ENCODE measurements around the gene PTGES2. TPM values are rescaled to one million over a fixed set of nuclear protein-coding genes. Genes with fewer than 3 reads are reported as not detected.
"Not testable (repeated sequence)": the region's sequence is repeated elsewhere in the genome, so short reads cannot be mapped to it uniquely, and the experiment has no call there.

The PTGES2 gene
- total and polyA plus RNA-seq, 8 donors, result 47.2 to 570 (median 74.9) TPM

DNA sequence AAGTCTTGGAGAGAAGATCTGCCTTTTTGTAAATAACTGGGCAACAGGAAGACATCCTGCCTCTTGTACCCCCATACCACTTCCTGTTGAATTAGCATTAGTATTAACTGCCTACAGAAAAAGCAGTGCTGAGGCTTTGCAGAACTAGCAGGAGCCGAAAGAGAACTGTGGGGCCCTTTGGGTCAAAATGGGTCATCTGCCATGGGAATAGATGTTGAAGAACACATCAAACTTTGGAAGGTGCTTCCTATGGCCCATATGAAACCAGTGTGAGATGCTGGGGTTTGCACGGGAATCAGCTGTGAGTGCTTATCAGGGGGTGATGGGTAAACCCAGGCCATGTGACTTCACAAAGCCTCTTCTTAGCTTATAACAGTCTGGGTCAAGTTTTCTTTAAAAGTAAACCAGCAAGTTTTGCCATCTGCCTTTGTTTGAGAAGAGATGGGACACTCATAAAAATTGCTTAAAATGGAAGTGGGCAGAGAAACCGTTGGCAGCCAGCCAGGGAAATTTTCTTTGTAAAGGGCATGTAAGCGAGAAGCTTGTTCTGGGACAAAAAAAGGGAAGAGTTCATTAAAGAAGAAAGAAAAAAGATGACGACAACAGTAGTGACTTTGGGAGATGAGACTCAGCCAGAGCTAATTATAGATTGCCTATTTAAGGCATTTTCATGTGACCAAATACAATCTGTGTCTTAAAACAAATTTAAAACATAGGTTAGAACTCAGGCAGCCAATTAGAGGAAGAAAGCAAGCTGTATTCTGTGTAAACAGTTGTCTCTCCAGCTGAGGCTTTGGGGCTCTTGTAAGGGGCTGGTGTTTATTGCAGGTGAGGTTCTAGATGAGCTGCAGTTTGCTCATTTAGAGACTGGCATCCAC, 55.1 kb downstream of the PTGES2 start:
- WGBS, 5 donors, result 7 to 17% (median 13%) methylated on average over 5 of the region's 5 CpGs
- Histone ChIP-seq H3K27ac (peak overlapping the region; percentile 71 to 95 (median 84)), H3K36me3 (no peaks in the 10 kb centered on the region), H3K4me3 (no peak overlapping the region), H3K27me3 (no peaks in the 10 kb centered on the region), H3K4me1 (peaks cover 28 to 67% (median 56%) of the 10 kb centered on the region in 4 donors), H3K9me3 (no peaks in the 10 kb centered on the region)
- intact Hi-C loops (cut with DNase I; ENCODE audit: low total_unique reads), result no loop called here
- peak; percentile 76 to 89 for DNase-seq
- TF ChIP-seq, protein P1, sequence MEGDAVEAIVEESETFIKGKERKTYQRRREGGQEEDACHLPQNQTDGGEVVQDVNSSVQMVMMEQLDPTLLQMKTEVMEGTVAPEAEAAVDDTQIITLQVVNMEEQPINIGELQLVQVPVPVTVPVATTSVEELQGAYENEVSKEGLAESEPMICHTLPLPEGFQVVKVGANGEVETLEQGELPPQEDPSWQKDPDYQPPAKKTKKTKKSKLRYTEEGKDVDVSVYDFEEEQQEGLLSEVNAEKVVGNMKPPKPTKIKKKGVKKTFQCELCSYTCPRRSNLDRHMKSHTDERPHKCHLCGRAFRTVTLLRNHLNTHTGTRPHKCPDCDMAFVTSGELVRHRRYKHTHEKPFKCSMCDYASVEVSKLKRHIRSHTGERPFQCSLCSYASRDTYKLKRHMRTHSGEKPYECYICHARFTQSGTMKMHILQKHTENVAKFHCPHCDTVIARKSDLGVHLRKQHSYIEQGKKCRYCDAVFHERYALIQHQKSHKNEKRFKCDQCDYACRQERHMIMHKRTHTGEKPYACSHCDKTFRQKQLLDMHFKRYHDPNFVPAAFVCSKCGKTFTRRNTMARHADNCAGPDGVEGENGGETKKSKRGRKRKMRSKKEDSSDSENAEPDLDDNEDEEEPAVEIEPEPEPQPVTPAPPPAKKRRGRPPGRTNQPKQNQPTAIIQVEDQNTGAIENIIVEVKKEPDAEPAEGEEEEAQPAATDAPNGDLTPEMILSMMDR (IDR thresholded peaks at IDR 0.05), result no peak
- peak in 1 of 3 donors; percentile 6 for TF ChIP-seq POLR2AphosphoS5 (IDR thresholded peaks at IDR 0.05)

DNA sequence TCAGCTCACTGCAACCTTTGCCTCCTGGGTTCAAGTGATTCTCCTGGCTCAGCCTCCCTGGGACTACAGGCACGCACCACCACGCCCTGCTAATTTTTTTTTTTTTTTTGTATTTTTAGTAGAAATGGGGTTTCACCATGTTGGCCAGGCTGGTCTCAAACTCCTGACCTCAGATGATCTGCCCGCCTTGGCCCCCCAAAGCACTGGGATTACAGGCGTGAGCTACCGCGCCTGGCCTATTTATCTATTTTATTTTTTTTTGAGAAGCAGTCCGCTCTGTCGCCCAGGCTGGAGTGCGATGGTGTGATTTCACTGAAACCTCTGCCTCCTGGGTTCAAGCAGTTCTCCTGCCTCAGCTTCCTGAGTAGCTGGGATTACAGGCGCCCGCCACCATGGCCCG, 56.1 kb downstream of the PTGES2 start:
- 86 to 91% (median 88%) methylated on average over 12 of the region's 12 CpGs for WGBS, 5 donors
- H3K36me3 ChIP-seq; H3K27me3 ChIP-seq; DNase-seq; intact Hi-C loops (cut with DNase I; ENCODE audit: low total_unique reads); H3K9me3 ChIP-seq; H3K4me3 ChIP-seq: not testable (repeated sequence)
- H3K4me1 ChIP-seq, result peaks cover 32 to 70% (median 60%) of the 10 kb centered on the region in 4 donors
- H3K27ac ChIP-seq, result peak overlapping the region in 4 of 5 donors; percentile 78 to 95 (median 86)

DNA sequence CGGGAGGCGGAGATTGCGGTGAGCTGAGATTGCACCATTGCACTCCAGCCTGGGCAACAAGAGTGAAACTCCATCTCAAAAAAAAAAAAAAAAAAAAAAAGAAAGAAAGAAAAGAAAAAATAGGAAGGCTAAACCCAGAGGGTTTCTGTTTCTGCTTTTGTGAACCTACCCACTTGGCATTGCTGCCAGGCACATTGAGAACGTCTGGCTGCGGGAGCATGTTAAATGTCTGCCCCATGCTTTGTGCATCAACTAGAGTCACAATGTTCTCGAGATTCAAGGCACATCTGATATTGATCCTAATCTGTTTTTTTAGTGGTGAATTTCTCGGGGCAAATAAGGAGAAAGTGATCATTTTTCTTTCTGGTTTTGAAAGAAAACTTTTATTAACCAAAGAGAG, 56.7 kb downstream of the PTGES2 start:
- Histone ChIP-seq H3K27ac (peak overlapping the region in 4 of 5 donors; percentile 78 to 95 (median 86)), H3K9me3 (no peaks in the 10 kb centered on the region), H3K27me3 (no peaks in the 10 kb centered on the region), H3K4me3 (no peak overlapping the region), H3K4me1 (peaks cover 38 to 76% (median 66%) of the 10 kb centered on the region in 4 donors), H3K36me3 (no peaks in the 10 kb centered on the region)
- TF ChIP-seq, protein P1 (IDR thresholded peaks at IDR 0.05), result no peak
- no peak for TF ChIP-seq EP300 (IDR thresholded peaks at IDR 0.05)
- TF ChIP-seq POLR2A (IDR thresholded peaks at IDR 0.05), result no peak
- TF ChIP-seq POLR2AphosphoS5 (IDR thresholded peaks at IDR 0.05), result no peak
- intact Hi-C loops (cut with DNase I; ENCODE audit: low total_unique reads), result no loop called here
- WGBS, 5 donors, result 64 to 81% (median 73%) methylated on average over 7 of the region's 7 CpGs
- DNase-seq, result no peak

Other genes starting within 250 kb of the PTGES2 start
- gene ST6GALNAC6, start 228.1 kb downstream of the PTGES2 start, total RNA-seq, result 100 to 1,000 TPM in 2 of 5 donors, 10 to 100 TPM in 3; 18.0 to 145 (median 92.4) TPM
- gene ST6GALNAC6, start 228.1 kb downstream of the PTGES2 start, polyA plus RNA-seq, result 10 to 100 TPM; 32.8 to 63.8 (median 42.2) TPM
- 10 to 100 TPM in 3 of 5 donors, 1 to 10 TPM in 2; 3.7 to 33.6 (median 14.5) TPM for gene ST6GALNAC4, start 210.7 kb downstream of the PTGES2 start, total RNA-seq
- gene ST6GALNAC4, start 210.7 kb downstream of the PTGES2 start, polyA plus RNA-seq, result 10 to 100 TPM; 10.5 to 14.2 (median 11.8) TPM
- 10 to 100 TPM in 3 of 5 donors, under 1 TPM in 1, not detected in 1; 0.55 to 98.0 (median 19.1) TPM for gene PIP5KL1, start 197.0 kb downstream of the PTGES2 start, total RNA-seq
- 1 to 10 TPM in 2 of 3 donors, under 1 TPM in 1; 0.50 to 3.3 (median 2.3) TPM for gene PIP5KL1, start 197.0 kb downstream of the PTGES2 start, polyA plus RNA-seq
- gene DPM2, start 189.9 kb downstream of the PTGES2 start, total RNA-seq, result 10 to 100 TPM in 4 of 5 donors, 1 to 10 TPM in 1; 1.7 to 98.2 (median 55.4) TPM
- gene DPM2, start 189.9 kb downstream of the PTGES2 start, polyA plus RNA-seq, result 10 to 100 TPM; 27.0 to 38.0 (median 32.5) TPM
- 100 to 1,000 TPM in 2 of 5 donors, 10 to 100 TPM in 3; 26.3 to 406 (median 83.4) TPM for gene EEIG1, start 146.7 kb downstream of the PTGES2 start, total RNA-seq
- gene EEIG1, start 146.7 kb downstream of the PTGES2 start, polyA plus RNA-seq, result 100 to 1,000 TPM in 1 of 3 donors, 10 to 100 TPM in 2; 24.4 to 118 (median 38.5) TPM
- 10 to 100 TPM in 2 of 5 donors, 1 to 10 TPM in 3; 1.8 to 40.3 (median 6.7) TPM for gene NAIF1, start 60.4 kb downstream of the PTGES2 start, total RNA-seq
- gene NAIF1, start 60.4 kb downstream of the PTGES2 start, polyA plus RNA-seq, result 10 to 100 TPM in 1 of 3 donors, 1 to 10 TPM in 2; 7.0 to 10.3 (median 8.7) TPM
- 10 to 100 TPM; 12.3 to 37.1 (median 32.6) TPM for gene SLC25A25, start 59.5 kb downstream of the PTGES2 start, total RNA-seq
- 1 to 10 TPM; 7.9 to 9.2 (median 8.1) TPM for gene SLC25A25, start 59.5 kb downstream of the PTGES2 start, polyA plus RNA-seq
- gene LCN2, start 21.7 kb upstream of the PTGES2 start, total RNA-seq, result 100 to 1,000 TPM in 3 of 5 donors, 10 to 100 TPM in 1, not detected in 1; 10.8 to 756 (median 444) TPM
- gene LCN2, start 21.7 kb upstream of the PTGES2 start, polyA plus RNA-seq, result 100 to 1,000 TPM in 2 of 3 donors, 10 to 100 TPM in 1; 33.1 to 922 (median 369) TPM
- gene BBLN, start 32.5 kb upstream of the PTGES2 start, total RNA-seq, result 100 to 1,000 TPM in 2 of 5 donors, 10 to 100 TPM in 2, not detected in 1; 17.8 to 193 (median 113) TPM
- 100 to 1,000 TPM; 108 to 161 (median 147) TPM for gene BBLN, start 32.5 kb upstream of the PTGES2 start, polyA plus RNA-seq
- 100 to 1,000 TPM in 1 of 5 donors, 10 to 100 TPM in 4; 15.2 to 217 (median 62.2) TPM for gene CIZ1, start 63.8 kb upstream of the PTGES2 start, total RNA-seq
- gene CIZ1, start 63.8 kb upstream of the PTGES2 start, polyA plus RNA-seq, result 10 to 100 TPM; 41.0 to 62.7 (median 49.0) TPM
- 10 to 100 TPM; 20.1 to 60.8 (median 25.0) TPM for gene DNM1, start 75.7 kb upstream of the PTGES2 start, total RNA-seq
- 1 to 10 TPM; 2.3 to 4.8 (median 3.5) TPM for gene DNM1, start 75.7 kb upstream of the PTGES2 start, polyA plus RNA-seq
- 100 to 1,000 TPM in 2 of 5 donors, 10 to 100 TPM in 3; 48.4 to 204 (median 92.7) TPM for gene GOLGA2, start 148.3 kb upstream of the PTGES2 start, total RNA-seq
- gene GOLGA2, start 148.3 kb upstream of the PTGES2 start, polyA plus RNA-seq, result 10 to 100 TPM; 54.3 to 62.3 (median 60.1) TPM
- 10 to 100 TPM in 2 of 5 donors, 1 to 10 TPM in 1, not detected in 2; 8.1 to 61.3 (median 13.0) TPM for gene SWI5, start 148.5 kb upstream of the PTGES2 start, total RNA-seq
- gene SWI5, start 148.5 kb upstream of the PTGES2 start, polyA plus RNA-seq, result 10 to 100 TPM; 31.8 to 36.5 (median 34.1) TPM
- 10 to 100 TPM in 2 of 5 donors, 1 to 10 TPM in 3; 4.9 to 15.9 (median 7.6) TPM for gene TRUB2, start 194.7 kb upstream of the PTGES2 start, total RNA-seq
- 10 to 100 TPM; 11.9 to 15.6 (median 15.3) TPM for gene TRUB2, start 194.7 kb upstream of the PTGES2 start, polyA plus RNA-seq
- gene COQ4, start 195.1 kb upstream of the PTGES2 start, total RNA-seq, result 100 to 1,000 TPM in 1 of 5 donors, 10 to 100 TPM in 4; 10.5 to 156 (median 55.9) TPM
- 10 to 100 TPM; 56.8 to 92.4 (median 70.5) TPM for gene COQ4, start 195.1 kb upstream of the PTGES2 start, polyA plus RNA-seq
- gene SLC27A4, start 212.8 kb upstream of the PTGES2 start, total RNA-seq, result 100 to 1,000 TPM in 1 of 5 donors, 10 to 100 TPM in 3, 1 to 10 TPM in 1; 9.0 to 200 (median 24.1) TPM
- gene SLC27A4, start 212.8 kb upstream of the PTGES2 start, polyA plus RNA-seq, result 10 to 100 TPM in 2 of 3 donors, 1 to 10 TPM in 1; 6.0 to 21.4 (median 20.1) TPM
- gene URM1, start 243.6 kb upstream of the PTGES2 start, total RNA-seq, result 10 to 100 TPM in 3 of 5 donors, 1 to 10 TPM in 1, under 1 TPM in 1; 0.58 to 28.3 (median 10.1) TPM
- gene URM1, start 243.6 kb upstream of the PTGES2 start, polyA plus RNA-seq, result 10 to 100 TPM; 41.0 to 59.3 (median 49.7) TPM